EL (cell line): ENCODE results near the gene MYMK.
A peak's percentile ranks its signal among the peaks of the same experiment; 100 is the strongest.
"Not testable (repeated sequence)": the region's sequence is repeated elsewhere in the genome, so short reads cannot be mapped to it uniquely, and the experiment has no call there.

Experiments
- DNase-seq: peaks from one replicate; pipeline ENCODE4 v3.0.0-alpha.2; 2016

MYMK gene, protein sequence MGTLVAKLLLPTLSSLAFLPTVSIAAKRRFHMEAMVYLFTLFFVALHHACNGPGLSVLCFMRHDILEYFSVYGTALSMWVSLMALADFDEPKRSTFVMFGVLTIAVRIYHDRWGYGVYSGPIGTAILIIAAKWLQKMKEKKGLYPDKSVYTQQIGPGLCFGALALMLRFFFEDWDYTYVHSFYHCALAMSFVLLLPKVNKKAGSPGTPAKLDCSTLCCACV

DNA sequence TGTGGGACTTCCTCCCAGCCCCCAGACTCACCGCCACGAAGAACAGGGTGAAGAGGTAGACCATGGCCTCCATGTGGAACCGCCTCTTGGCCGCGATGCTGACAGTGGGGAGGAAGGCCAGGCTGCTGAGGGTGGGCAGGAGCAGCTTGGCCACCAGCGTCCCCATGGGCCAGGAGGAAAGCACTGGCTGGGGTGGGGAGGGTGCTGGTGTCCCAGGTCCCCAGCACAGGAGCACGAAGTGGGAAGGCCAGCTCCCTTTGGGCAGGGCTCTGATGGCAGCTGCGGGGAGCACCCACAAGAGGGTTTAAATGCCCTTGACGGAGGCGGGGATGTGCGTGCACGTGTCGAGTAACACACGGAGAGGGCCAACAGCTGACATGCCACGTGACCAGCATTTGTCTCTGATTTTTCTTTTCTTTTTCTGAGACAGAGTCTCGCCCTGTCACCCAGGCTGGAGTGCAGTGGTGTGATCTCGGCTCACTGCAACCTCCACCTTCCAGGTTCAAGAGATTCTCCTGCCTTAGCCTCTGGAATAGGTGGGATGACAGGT is at the start of gene MYMK:
Gene MYMK (minus strand): TSS at position 281 of the 550 bp plus-strand sequence. CDS start 115 bp downstream, at position 166.
- no peak for DNase-seq

DNA sequence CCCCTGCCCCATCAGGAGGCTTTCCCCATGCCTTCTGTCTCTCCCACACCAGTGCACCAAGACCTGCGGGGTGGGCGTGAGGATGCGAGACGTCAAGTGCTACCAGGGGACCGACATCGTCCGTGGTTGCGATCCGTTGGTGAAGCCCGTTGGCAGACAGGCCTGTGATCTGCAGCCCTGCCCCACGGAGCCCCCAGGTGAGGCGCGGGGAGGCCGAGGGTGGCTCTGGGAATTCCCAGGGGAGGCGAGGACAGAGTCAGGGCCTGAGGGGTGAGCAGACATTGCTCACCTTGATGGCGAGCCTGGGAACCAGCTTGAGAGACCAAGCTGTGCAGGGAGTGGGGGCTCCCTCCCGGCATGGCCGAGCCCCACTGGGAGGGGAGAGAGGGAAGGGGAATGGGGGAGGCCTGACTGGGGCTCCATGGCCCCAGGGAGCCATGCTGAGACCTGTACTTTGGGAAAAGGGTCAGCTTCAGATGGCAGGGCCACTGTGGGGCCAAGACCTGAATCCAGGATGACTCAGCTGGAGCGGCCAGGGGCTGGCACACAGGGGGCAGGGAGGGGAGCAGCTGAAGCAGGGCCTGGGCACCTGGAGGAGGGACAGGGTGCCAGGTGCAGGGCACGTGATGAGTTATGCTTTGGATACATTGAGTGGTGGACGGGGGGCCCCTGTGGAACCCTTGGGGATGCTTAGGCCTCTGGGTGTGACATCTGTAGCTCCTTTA is 49.2 kb upstream of the MYMK start:
- no peak for DNase-seq

DNA sequence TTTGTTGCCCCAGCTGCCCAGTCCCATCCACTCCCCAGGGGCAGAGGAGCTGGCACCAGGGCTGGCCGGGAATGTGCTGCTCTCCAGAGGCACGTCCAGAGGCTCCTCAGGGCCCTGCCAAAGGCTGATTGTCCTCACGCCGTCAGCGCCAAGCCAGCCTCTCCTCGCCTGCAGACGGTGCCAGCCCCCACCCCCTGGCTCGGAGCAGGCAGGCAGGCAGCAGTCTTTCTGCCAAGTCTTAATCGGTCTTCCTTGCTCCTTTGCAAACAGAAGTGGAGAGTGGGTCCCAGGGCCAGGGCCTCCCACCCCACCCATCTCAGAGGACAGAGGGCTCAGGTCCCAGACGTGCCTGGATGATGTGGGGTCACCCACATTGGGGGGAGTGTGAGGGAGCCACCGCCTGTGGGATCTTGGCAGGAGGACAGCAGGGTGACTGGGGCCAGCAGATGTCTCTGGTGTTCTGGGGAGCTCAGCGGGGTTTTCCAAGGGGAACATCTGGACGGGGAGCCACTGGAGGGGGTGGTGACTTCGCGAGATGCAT is 48.1 kb upstream of the MYMK start:
- no peak for DNase-seq

DNA sequence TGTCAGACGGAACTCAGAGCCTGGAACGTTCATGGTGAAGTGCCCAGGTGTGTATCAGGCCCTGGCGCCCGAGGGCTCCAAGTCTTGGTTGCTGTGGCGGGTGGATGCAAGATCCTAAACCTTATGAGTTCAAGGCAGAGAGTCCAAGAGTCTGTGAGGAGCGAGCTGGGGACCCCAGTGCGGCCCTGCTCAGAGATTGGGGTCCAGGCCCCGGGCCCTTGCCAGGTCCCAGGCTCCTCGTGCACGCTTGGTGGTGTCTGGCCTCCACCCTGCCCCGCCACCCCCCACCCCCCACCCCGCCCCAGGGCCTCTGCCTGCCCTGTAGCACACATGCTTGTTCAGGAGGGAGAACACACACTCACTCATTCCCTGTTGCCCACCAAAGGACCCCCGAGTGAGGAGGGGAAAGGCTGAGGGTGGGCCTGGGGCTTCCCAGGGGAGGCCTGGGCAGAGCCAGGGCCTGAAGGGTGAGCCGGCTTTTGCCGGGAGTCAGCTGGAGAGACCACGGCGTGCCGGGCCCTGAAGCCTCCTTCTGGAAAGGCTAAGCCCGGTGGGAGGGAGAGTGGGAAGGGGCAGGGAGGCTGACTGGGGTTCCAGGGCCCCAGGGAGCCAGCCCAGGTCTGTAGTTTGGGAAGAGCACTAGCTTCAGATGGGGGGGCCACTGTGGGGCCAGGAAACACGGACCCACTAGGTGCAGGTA is 47.3 kb upstream of the MYMK start:
- DNase-seq = no peak

DNA sequence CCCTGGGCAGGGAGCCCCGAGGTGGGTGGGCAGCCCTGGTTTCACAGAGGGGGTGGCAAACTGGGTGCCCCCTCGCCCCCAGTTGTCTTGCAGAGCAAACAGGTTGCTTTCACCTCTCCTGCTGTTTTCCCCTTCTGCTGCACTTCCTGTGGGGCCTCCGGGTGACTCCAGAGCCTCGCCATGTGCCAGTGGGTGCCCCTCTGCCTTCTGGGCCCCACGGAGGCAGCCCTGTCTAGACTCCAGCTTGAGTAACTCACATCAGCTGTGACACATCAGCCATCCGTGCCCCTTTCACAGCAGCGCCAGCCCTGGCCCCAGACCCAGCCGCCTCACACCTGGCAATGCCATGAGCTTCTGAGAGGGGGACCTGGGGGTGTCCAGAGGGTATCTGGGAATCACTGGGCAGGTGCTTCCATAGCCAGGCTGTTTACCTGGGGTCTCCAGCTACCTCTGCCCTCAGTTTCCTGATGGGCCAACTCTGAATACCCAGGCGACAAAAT is 46.7 kb upstream of the MYMK start:
- DNase-seq = no peak

DNA sequence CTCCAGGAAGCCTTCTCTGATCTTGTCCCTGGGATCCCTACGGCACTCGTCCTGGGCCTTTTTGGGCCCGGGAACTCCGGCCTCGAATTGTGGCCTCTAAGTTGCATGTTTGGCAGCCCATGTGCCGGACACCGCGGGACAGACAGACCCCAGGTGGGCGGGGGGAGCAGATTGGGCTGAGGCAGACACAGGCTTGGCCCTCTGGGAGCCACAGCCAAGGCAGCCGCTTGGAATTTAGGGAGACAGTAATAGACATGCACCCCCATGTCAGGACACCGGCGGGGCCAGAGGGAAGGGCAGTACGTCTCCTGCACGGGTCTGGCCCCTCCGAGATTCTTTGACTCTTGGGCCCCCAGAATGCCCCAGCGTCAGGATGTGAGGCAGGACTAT is 45.9 kb upstream of the MYMK start:
- DNase-seq = no peak

DNA sequence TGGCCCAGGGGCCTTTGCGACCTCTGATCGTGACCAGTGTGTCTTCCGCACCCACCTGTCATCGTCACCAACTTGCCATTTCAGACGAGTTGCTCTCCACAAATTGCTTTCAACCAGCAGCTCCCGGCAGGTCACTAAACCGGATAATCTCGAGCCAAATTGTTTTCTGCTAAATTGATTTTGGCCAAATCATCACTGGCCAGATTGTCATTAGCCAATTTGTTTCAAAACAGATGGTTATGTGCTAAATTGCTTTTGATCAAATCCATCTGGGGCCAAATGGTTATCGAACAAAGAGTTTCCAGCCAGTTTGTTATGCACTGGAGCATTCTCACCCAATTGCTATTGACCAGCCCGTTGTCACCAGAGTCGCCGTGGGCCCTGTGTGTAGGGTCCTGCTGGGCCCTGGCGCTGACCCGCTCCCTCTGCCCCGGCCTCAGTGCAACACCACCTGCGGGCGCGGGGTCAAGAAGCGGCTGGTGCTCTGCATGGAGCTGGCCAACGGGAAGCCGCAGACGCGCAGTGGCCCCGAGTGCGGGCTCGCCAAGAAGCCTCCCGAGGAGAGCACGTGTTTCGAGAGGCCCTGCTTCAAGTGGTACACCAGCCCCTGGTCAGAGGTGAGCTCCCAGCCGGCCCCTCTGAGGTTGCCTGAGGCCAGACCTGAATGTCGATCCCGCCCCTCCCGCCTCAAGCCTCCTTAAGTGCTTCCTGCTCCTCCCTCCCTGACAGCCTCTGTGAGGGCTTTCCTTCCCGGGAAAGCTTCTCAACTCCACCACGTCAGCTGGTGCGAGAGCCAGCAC is 45.3 kb upstream of the MYMK start:
- no peak for DNase-seq

DNA sequence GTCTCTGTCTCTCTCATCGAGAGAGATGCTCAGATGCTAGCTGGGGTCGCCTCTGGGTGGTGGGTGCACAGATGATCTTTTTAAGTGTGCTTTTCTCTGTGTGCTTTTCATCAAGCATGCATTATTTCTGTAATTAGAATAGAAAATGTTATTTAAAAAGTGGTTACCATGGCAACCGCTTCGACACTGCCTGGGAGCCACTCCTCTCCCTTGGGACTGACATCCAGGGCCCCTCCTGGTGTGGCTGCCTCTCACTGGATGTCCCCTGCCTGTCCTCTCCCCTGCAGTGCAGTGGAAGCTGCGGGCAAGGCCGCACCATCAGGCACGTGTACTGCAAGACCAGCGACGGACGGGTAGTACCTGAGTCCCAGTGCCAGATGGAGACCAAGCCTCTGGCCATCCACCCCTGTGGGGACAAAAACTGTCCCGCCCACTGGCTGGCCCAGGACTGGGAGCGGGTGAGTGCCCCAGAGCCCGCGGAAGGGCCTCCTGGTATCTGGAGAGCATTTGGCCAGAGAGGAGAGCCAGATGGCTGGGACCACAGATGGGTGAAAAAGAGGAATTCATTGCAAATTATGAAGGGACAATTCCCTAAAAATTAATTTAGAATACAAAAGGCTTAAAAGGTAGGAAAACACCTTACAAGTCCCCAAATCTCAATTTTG is 44.5 kb upstream of the MYMK start:
- DNase-seq = no peak

DNA sequence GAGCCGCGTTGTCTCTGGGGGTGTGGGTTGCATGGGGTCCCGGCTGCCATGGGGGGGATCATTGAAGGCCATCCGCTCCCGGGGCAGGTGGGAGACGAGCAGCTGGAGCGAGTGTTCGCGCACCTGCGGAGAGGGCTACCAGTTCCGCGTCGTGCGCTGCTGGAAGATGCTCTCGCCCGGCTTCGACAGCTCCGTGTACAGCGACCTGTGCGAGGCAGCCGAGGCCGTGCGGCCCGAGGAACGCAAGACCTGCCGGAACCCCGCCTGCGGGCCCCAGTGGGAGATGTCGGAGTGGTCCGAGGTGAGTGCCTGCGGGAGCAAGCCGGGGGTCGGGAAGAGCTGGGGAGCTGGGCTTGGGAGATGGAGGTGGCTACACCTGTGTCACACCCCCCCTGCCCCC is 43.4 kb upstream of the MYMK start:
- no peak for DNase-seq

DNA sequence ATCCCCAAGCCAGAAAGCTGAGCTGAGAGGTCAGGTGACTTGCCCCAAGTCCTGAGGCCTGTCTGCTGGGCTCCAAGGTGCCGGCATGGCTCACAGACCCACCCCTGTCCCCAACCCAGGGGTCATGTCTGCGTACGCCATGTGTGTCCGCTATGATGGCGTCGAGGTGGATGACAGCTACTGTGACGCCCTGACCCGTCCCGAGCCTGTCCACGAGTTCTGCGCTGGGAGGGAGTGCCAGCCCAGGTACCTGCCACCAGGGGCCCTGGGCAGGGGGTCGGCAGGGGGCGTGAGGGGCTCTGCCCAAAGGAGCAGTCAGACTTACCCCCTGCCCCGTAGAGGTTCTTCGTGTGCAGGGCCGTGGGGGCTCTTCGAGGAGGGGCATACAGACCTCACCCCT is 42.1 kb upstream of the MYMK start:
- no peak for DNase-seq

DNA sequence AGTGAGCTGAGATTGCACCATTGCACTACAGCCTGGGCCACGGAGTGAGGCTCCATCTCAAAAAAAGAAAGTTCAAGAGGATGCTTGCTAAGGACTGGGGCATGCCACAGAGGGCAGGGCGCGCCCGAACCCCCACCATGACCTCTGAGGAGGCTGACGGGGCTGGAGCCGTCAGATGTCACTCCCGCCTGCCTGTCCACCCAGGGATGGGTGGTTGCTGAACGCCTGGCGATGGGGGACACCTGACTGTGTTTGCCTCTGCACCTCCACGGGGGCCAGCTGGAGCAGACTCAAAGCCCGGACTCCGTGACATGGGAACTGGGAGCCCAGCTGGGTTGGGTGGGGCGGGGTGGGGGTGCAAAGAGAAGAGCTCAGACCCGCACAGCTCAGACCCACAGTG is 41.6 kb upstream of the MYMK start:
- no peak for DNase-seq

DNA sequence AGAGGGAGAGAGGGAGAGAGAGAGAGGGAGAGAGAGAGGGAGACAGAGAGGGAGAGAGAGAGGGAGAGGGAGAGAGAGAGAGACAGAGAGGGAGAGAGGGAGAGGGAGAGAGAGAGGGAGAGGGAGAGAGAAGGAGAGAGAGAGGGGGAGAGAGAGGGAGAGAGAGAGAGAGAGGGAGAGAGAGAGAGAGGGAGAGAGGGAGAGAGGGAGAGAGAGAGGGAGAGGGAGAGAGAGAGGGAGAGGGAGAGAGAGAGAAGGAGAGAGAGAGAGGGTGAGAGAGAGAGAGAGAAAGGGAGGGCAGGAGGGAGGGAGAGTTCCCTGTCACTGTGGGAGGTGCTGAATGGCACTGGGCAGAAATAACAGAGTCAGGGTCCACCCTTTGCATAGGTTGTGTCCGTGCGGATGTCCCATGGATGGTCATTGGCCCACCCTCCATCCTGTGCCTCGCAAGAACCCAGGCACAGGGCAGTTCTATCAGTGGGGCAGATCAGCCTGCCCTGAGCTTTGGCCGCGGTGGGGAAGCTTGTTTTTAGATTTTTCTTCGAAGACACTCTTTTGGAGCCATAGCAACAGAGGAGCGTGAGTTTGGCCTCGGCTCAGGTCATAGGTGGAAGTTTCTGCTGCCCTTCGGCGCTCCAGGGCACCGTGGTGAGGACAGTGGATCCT is 39.8 kb upstream of the MYMK start:
- DNase-seq = no peak

DNA sequence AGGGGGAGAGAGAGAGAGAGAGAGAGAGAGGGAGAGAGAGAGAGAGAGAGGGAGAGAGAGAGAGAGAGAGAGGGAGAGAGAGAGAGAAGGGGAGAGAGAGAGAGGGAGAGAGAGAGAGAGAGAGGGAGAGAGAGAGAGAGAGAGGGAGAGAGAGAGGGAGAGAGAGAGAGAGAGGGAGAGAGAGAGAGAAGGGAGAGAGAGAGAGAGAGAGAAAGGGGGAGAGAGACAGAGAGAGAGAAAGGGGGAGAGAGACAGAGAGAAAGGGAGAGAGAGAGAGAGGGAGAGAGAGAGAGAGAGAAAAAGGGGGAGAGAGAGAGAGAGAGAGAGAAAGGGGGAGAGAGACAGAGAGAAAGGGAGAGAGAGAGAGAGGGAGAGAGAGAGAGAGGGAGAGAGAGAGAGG is 39.1 kb upstream of the MYMK start:
- not testable (repeated sequence) for DNase-seq

DNA sequence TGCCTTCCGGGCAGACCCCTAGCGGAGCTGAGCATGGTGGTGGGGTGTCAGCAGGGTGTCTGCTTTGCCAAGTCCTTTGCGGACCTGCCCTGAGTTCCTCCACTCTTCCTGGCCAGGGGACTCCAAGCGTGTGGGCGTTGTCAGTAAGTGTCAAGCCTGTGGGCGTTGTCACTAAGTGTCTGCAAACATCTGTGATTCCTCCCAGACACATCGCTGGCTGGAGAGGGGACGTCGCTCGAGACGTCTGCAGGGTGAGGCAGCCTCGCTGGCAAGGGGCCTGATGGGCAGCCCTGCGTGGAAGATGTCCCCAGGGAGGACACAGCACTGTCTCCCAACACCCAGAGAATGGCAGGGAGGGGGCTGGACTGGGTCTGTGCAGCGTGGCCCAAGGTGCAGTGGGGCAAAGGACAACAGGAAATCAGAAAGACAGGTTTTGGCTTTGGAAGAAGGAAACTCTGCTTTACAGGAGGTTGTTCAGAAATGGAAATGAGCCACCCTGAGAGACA is 38.6 kb upstream of the MYMK start:
- DNase-seq = no peak

DNA sequence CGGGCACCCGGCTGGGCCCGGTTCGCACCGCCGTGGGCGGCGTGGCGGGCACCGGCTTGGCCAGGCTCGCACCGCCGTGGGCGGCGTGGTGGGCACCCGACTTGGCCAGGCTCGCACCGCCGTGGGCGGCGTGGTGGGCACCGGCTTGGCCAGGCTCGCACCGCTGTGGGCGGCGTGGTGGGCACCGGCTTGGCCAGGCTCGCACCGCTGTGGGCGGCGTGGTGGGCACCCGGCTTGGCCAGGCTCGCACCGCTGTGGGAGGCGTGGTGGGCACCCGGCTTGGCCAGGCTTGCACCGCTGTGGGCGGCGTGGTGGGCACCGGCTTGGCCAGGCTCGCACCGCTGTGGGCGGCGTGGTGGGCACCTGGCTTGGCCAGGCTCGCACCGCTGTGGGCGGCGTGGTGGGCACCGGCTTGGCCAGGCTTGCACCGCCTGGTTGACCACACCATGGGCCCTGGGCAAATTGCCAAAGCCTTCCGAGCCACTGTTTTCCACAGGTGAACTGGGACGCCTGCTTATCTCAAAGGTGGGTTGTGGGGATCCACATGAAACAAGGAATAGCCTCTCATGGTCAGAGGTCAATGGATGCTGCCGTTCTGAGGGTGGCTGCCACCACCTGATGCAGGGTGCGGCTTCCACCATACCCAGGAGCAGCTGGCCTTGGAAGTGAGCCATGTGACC is 38.0 kb upstream of the MYMK start:
- DNase-seq = no peak

DNA sequence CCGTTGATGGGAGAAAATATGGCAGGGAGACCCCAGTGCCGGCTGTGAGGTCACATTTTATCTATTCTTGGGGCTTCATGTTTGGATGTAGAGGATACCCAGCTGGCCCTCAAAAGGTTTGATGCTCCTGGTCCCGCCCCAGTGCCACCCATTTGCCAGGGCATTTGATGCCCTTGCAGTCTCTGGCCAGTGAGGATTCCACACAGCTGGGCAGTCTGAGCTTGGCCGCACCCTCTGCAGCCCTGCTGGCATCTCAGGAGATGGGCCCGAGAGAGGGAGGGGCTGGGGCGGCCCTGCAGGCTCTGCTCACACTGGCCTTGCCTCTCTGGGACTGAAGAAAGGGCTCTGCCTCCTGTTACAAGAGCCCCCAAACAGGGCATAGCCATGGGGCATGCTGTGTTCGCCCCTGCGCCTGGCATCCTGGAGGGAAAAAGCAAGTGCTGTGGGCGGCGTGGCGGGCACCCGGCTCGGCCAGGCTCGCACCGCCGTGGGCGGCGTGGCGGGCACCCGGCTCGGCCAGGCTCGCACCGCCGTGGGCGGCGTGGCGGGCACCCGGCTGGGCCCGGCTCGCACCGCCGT is 37.3 kb upstream of the MYMK start:
- no peak for DNase-seq

DNA sequence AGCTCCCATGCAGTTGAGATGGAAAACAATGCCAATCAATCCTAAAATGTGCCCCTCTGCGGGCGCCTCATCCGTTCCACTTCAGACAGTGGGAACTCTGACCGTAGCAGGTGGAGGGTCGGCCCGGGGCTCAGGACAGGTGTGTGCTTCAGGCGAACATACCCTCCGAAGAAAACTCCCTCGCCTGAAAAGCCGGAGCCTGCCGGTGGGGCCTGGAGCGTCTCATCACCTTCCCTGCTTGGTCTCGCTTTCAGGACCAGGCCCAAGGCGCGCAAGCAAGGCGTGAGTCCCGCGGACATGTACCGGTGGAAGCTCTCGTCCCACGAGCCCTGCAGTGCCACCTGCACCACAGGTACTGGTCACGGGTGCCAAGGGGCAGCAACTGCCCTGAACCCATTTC is 36.2 kb upstream of the MYMK start:
- no peak for DNase-seq

DNA sequence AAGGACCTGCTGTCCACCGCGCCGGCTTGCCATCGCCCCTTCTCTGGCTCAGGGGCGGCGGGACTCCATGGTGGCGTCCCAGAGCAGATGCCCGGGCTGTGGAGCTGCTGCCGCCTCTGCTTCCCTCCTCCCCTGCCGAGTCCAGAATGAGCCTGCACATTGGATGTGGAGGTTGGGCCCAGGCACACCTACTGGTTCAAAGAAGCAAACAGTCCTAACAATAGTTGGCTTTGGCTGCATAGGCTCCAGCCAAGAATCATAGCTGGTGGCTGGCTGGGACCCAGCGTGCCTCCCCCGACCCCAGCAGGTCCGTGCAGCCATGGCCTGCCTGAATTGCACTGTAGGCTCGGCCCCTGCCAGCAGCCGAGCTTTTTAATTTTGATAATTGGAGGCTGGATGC is 35.6 kb upstream of the MYMK start:
- no peak for DNase-seq

DNA sequence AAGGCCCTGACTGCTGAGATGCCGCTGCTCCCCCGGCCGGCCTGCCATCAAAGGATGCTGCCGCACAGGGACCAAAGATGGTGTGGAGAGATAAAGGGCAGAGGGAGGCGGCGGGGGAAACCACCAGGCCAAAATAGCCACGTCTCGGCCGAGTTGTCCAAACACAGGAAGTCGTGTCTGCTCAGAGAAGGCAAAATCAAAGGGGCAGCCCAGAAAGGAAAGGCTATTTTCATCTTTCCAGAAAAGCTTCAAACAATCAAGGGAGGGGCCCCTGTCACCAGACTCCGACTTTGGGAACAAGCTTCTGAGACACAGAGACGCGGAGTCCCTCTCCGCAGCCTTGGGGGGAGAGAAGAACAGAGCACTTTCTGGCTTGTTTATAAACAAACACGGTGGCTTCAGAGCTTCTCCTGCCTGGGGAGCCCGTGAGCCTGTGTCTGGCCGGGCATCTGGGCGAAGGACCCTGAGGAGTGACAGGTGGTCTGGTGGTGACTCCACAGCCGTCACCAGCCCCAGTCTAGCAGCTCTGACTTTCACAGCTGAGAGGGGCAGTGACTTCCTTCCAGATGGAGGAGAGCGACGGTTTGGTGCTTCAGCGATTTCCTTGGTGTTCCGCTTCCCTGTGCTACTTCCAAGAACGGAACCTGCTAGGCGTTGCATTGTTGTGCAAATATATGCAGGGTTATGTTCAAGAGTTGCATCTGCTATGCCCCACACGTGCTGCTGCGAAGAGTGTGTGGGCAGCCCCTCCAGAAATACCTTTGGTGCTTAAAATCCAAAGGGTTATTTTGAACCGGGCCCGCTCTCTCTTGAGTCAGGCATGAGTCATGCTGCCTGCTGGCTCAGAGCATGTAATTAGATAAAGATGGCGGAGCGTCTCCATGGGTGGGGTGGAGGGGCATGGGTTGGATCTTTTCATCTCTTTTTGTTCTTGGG is 33.7 kb upstream of the MYMK start:
- DNase-seq = peak; percentile 90
